Glutamatergic neuron (in vitro differentiated cells): ENCODE data around the gene MPL. TPM values are rescaled to one million over a fixed set of nuclear protein-coding genes. Genes with fewer than 3 reads are reported as not detected.

Experiments
- DNase-seq: peaks from one replicate; pipeline ENCODE4 v3.0.0; 2022
- H3K27ac Mint-ChIP-seq: one replicate; pipeline ENCODE4 v1.8.0; 2020; ENCODE audit warnings: mild to moderate bottlenecking, mixed read lengths, inconsistent platforms; ENCODE audit not compliant: unreplicated experiment
- H3K27me3 Mint-ChIP-seq: one replicate; pipeline ENCODE4 v1.8.0; 2020; ENCODE audit warnings: mild to moderate bottlenecking, moderate library complexity, mixed read lengths, inconsistent platforms; ENCODE audit not compliant: unreplicated experiment
- H3K36me3 Mint-ChIP-seq: one replicate; pipeline ENCODE4 v1.8.0; 2020; ENCODE audit warnings: mild to moderate bottlenecking, mixed read lengths, inconsistent platforms; ENCODE audit not compliant: unreplicated experiment
- H3K4me1 Mint-ChIP-seq: one replicate; pipeline ENCODE4 v1.8.0; 2020; ENCODE audit warnings: mild to moderate bottlenecking, low read depth, mixed read lengths, inconsistent platforms; ENCODE audit not compliant: unreplicated experiment
- H3K4me3 Mint-ChIP-seq: one replicate; pipeline ENCODE4 v1.8.0; 2020; ENCODE audit warnings: mild to moderate bottlenecking, mixed read lengths, inconsistent platforms; ENCODE audit not compliant: unreplicated experiment
- H3K9me3 Mint-ChIP-seq: one replicate; pipeline ENCODE4 v1.8.0; 2020; ENCODE audit warnings: mild to moderate bottlenecking, moderate library complexity, mixed read lengths, inconsistent platforms; ENCODE audit not compliant: unreplicated experiment
- total RNA-seq: library from RNA; stranded (reverse); fragmentation: NEBNext Ultra II Directional; extraction: Animal tissue kit (Norgen Biotek cat#: 25700); gene quantifications from one replicate; pipeline ENCODE4 v1.2.1, GENCODE V29; 2021; ENCODE audit not compliant: unreplicated experiment
- TF ChIP-seq, protein P1 (sequence below): fragments of 200-600 bp; sonication (generic); IDR thresholded peaks from one replicate; pipeline ENCODE4 v1.5.0; 2021; ENCODE audit not compliant: partially characterized antibody, unreplicated experiment

The MPL gene
- total RNA-seq, 1 donor from 2014 or later, result not detected

DNA sequence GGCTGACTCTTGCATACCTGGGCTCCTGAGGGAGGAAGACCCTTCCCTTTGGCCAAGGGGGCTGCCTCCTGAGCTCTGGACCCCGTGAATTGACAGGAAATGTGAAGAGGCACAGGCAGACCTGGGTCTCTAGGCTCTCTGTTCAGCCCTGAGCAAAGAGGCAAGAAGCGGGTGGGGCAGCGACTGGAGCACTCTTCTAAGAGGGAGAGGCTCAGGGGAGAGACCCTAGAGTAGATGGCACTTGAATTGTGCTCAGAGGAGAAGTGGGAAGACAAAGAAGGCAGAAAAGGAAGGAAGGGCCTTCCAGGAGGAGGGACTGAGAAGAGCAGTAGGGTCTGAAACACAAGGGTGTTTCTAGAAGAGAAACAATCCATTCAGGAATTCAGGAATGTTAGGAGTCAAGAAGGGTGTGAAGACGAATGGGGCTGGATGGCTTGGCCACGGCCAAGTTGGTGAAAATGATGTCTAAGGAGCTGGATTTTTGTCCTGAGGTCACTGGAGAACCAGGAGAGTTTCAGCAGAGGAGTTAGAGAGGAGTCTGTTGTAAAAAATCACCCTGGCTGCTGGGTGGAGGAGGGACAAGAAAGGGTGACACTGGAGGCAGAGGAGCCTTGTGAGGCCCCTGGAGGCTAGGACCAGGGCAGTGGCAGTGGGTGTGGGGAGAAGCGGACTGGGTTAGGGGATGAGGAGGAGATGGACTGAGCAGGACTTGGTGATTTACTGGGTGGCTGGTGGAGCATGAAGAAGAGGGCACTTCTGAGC is 31.5 kb upstream of the MPL start:
- H3K36me3 Mint-ChIP-seq, result peaks cover 15% of the 10 kb centered on the region
- peaks cover 9% of the 10 kb centered on the region for H3K27me3 Mint-ChIP-seq
- H3K27ac Mint-ChIP-seq, result peak overlapping the region; percentile 26
- peak overlapping the region; percentile 26 for H3K4me3 Mint-ChIP-seq
- no peak for DNase-seq
- H3K9me3 Mint-ChIP-seq, result peaks cover 14% of the 10 kb centered on the region
- peaks cover 11% of the 10 kb centered on the region for H3K4me1 Mint-ChIP-seq
- TF ChIP-seq, protein P1, sequence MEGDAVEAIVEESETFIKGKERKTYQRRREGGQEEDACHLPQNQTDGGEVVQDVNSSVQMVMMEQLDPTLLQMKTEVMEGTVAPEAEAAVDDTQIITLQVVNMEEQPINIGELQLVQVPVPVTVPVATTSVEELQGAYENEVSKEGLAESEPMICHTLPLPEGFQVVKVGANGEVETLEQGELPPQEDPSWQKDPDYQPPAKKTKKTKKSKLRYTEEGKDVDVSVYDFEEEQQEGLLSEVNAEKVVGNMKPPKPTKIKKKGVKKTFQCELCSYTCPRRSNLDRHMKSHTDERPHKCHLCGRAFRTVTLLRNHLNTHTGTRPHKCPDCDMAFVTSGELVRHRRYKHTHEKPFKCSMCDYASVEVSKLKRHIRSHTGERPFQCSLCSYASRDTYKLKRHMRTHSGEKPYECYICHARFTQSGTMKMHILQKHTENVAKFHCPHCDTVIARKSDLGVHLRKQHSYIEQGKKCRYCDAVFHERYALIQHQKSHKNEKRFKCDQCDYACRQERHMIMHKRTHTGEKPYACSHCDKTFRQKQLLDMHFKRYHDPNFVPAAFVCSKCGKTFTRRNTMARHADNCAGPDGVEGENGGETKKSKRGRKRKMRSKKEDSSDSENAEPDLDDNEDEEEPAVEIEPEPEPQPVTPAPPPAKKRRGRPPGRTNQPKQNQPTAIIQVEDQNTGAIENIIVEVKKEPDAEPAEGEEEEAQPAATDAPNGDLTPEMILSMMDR, result no peak

DNA sequence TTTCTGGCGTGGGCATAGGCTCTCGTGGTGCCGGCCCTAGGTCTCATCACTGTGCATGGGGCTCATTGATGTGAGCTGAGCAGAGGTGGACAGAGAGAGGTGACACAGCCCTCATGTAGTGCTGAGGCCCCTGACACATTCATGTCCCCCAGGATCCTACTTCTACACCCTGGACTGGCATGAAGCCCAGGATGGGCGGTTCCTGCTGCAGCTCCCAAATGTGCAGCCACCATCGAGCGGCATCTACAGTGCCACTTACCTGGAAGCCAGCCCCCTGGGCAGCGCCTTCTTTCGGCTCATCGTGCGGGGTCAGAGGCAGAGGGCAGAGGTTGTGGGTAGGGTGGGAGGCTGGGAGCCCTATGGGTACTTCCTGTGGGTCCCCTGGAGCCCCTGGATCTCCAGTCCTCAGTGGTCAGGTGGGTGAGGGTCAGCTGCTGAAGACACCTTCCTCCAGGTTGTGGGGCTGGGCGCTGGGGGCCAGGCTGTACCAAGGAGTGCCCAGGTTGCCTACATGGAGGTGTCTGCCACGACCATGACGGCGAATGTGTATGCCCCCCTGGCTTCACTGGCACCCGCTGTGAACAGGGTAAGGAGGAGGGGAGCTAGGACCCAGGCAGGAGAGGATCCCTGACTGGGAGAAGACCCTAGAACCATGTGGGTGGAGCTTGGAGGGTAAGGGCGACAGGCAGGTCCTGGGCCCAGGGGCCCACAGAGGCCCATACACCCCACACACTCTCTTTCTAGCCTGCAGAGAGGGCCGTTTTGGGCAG is 30.7 kb upstream of the MPL start:
- H3K4me1 Mint-ChIP-seq, result peaks cover 11% of the 10 kb centered on the region
- H3K27ac Mint-ChIP-seq, result no peak overlapping the region
- no peak for DNase-seq
- H3K9me3 Mint-ChIP-seq, result peaks cover 12% of the 10 kb centered on the region
- no peak overlapping the region for H3K4me3 Mint-ChIP-seq
- peaks cover 15% of the 10 kb centered on the region for H3K36me3 Mint-ChIP-seq
- peaks cover 7% of the 10 kb centered on the region for H3K27me3 Mint-ChIP-seq
- TF ChIP-seq, protein P1, result no peak

- peaks cover 7% of the 10 kb centered on the region for H3K27me3 Mint-ChIP-seq
- H3K27ac Mint-ChIP-seq, result no peak overlapping the region
- peaks cover 13% of the 10 kb centered on the region for H3K9me3 Mint-ChIP-seq
- DNase-seq, result no peak
- TF ChIP-seq, protein P1, result no peak
- H3K36me3 Mint-ChIP-seq, result peaks cover 15% of the 10 kb centered on the region
- peaks cover 11% of the 10 kb centered on the region for H3K4me1 Mint-ChIP-seq
- H3K4me3 Mint-ChIP-seq, result no peak overlapping the region
Measured at GRCh38 chr1:43307458-43308158, 30.0 kb upstream of the MPL start.

- DNase-seq, result no peak
- H3K27me3 Mint-ChIP-seq, result peaks cover 7% of the 10 kb centered on the region
- peaks cover 11% of the 10 kb centered on the region for H3K4me1 Mint-ChIP-seq
- H3K4me3 Mint-ChIP-seq, result no peak overlapping the region
- H3K9me3 Mint-ChIP-seq, result peaks cover 14% of the 10 kb centered on the region
- TF ChIP-seq, protein P1, result no peak
- H3K36me3 Mint-ChIP-seq, result peaks cover 15% of the 10 kb centered on the region
- H3K27ac Mint-ChIP-seq, result no peak overlapping the region
Measured at GRCh38 chr1:43308635-43309404, 28.8 kb upstream of the MPL start.
